Gastroesophageal sphincter (tissue), 4 donors: ENCODE data around the gene UCKL1. TPM values are rescaled to one million over a fixed set of nuclear protein-coding genes. Genes with fewer than 3 reads are reported as not detected.

Source experiments
- ATAC-seq: fragments of 150-250 bp; one replicate; pipeline ENCODE4 v1.9.1; 2016; ENCODE audit warnings: mild to moderate bottlenecking, moderate library complexity
- H3K27ac ChIP-seq, 4 donors: fragments of 200-600 bp; sonication (generic) in 3 of 4; 1 replicate in 3 of 4; 2 replicates in 1 of 4; pipeline ENCODE4 v1.5.1; 2016 to 2019
- H3K27me3 ChIP-seq: fragments of 200-600 bp; sonication (generic); one replicate; pipeline ENCODE4 v1.5.1; 2019
- H3K36me3 ChIP-seq, 2 donors: fragments of 200-600 bp; sonication (generic); one replicate each; pipeline ENCODE4 v1.5.1; 2019; ENCODE audit warnings: control low read depth in 1 of 2
- H3K4me1 ChIP-seq, 3 donors: fragments of 200-600 bp; sonication (generic); 1 replicate in 2 of 3; 2 replicates in 1 of 3; pipeline ENCODE4 v1.5.1; 2016 to 2019; ENCODE audit warnings: control low read depth in 2 of 3
- H3K4me3 ChIP-seq, 2 donors: fragments of 200-600 bp; sonication (generic); one replicate each; pipeline ENCODE4 v1.5.1; 2019; ENCODE audit warnings: mild to moderate bottlenecking in 1 of 2, moderate library complexity in 1 of 2
- H3K9me3 ChIP-seq, 3 donors: fragments of 200-600 bp; sonication (generic); one replicate each; pipeline ENCODE4 v1.5.1; 2017 to 2019; ENCODE audit warnings: control low read depth in 2 of 3
- EP300 ChIP-seq: sonication (generic); formaldehyde crosslinking; IDR thresholded peaks from one replicate; pipeline ENCODE4 v1.6.1; 2017; ENCODE audit warnings: antibody characterized with exemption, mild to moderate bottlenecking
- POLR2A ChIP-seq, 2 donors: fragments of 450-650 bp; IDR thresholded peaks; one replicate each; pipeline ENCODE4 v1.6.1; 2017; ENCODE audit warnings: antibody characterized with exemption in 2 of 2, mild to moderate bottlenecking in 2 of 2, moderate library complexity in 1 of 2
- POLR2AphosphoS5 ChIP-seq: sonication (generic); formaldehyde crosslinking; IDR thresholded peaks from one replicate; pipeline ENCODE4 v1.6.1; 2017; ENCODE audit warnings: antibody characterized with exemption
- WGBS, 2 donors: methylation state at CpG; one replicate each; pipeline ENCODE4 v1.1.5; 2018; ENCODE audit warnings: low coverage in 1 of 2; 5-methylcytosine and 5-hydroxymethylcytosine counted together
- total RNA-seq, 4 donors: library from RNA; depleted of rRNA; stranded (reverse); fragments of >200 nt; gene quantifications; one replicate each; pipeline ENCODE4 v1.1.0, GENCODE V29; 2016
- TF ChIP-seq, protein P1 (sequence below), 4 experiments: fragments of 200-600 bp in 2 of 4; fragments of 450-650 bp in 2 of 4; sonication (generic) in 1 of 4; IDR thresholded peaks; one replicate each; pipeline ENCODE4 v1.5.1; 2017 to 2019; ENCODE audit warnings: antibody characterized with exemption in 4 of 4, mild to moderate bottlenecking in 2 of 4, moderate library complexity in 2 of 4

Gene UCKL1
- total RNA-seq = 10 to 100 TPM; 19.8 to 27.7 (median 22.6) TPM

GRCh38 chr20:63955827-63956663 is at the start of gene UCKL1:
TSS of gene UCKL1 (minus strand) at chr20:63956416. CDS start at chr20:63956372, 44 bp downstream.
- no peaks in the 10 kb centered on the region for H3K27me3 ChIP-seq
- peaks cover 0 to 66% (median 48%) of the 10 kb centered on the region in 3 donors for H3K4me1 ChIP-seq
- 0% methylated on average over 13 of the region's 105 CpGs; no CpG with 5 or more reads in 1 of the 2 donors for WGBS, 2 donors
- H3K4me3 ChIP-seq = peak within 1 kb of the TSS; percentile 81 to 99
- H3K9me3 ChIP-seq = no peaks in the 10 kb centered on the region
- H3K36me3 ChIP-seq = peaks cover 0 to 27% of the 10 kb centered on the region in 2 donors
- peak; percentile 88 for ATAC-seq
- TF ChIP-seq, protein P1, sequence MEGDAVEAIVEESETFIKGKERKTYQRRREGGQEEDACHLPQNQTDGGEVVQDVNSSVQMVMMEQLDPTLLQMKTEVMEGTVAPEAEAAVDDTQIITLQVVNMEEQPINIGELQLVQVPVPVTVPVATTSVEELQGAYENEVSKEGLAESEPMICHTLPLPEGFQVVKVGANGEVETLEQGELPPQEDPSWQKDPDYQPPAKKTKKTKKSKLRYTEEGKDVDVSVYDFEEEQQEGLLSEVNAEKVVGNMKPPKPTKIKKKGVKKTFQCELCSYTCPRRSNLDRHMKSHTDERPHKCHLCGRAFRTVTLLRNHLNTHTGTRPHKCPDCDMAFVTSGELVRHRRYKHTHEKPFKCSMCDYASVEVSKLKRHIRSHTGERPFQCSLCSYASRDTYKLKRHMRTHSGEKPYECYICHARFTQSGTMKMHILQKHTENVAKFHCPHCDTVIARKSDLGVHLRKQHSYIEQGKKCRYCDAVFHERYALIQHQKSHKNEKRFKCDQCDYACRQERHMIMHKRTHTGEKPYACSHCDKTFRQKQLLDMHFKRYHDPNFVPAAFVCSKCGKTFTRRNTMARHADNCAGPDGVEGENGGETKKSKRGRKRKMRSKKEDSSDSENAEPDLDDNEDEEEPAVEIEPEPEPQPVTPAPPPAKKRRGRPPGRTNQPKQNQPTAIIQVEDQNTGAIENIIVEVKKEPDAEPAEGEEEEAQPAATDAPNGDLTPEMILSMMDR (IDR thresholded peaks at IDR 0.05) = no peak
- no peak for TF ChIP-seq EP300
- peak; percentile 42 for TF ChIP-seq POLR2AphosphoS5
- peak; percentile 82 to 84 for TF ChIP-seq POLR2A (IDR thresholded peaks at IDR 0.05)
- peak within 1 kb of the TSS; percentile 79 to 97 (median 95) for H3K27ac ChIP-seq

- WGBS, 2 donors = 76 to 91% methylated on average over 4 to 6 of the region's 6 CpGs
These were observed 49.2 kb upstream of the UCKL1 start for GRCh38 chr20:64005394-64005793.

GRCh38 chr20:64003960-64004725 is 47.9 kb upstream of the UCKL1 start:
- WGBS, 2 donors = 62 to 83% methylated on average over 3 to 4 of the region's 7 CpGs
- ATAC-seq = no peak

More at GRCh38 chr20:64005394-64005793, 49.2 kb upstream of the UCKL1 start:
- Histone ChIP-seq H3K4me1 (peaks cover 0 to 19% (median 0%) of the 10 kb centered on the region in 3 donors), H3K9me3 (no peaks in the 10 kb centered on the region), H3K36me3 (peaks cover 0 to 100% of the 10 kb centered on the region in 2 donors), H3K27me3 (no peaks in the 10 kb centered on the region), H3K4me3 (no peak overlapping the region), H3K27ac (no peak overlapping the region)
- ATAC-seq = no peak
- TF ChIP-seq POLR2A (IDR thresholded peaks at IDR 0.05) (no peak), POLR2AphosphoS5 (no peak), EP300 (no peak)
- TF ChIP-seq, protein P1 (IDR thresholded peaks at IDR 0.05) = no peak

DNA sequence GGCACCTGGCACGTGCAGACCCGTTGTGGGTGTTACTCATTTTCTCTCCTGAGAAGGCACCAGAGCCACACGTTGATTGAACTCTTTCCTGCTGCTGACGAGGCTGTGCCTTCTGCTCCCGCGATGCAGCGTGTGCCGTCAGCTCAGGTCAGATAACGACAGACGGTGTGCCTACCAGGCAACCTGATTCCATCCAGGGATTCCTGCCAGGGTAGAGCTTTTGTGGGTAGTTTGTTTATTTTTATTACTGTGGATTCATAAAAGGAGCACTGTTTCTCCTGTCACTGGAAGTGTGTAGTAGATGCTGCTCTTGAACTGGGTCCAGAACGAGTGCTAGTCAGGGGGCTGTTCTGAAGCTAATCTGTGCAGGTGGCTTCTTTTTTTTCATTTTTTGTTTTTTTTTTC is 45.4 kb upstream of the UCKL1 start:
- no peak overlapping the region for H3K4me3 ChIP-seq
- no peak for ATAC-seq

More at GRCh38 chr20:64003960-64004725, 47.9 kb upstream of the UCKL1 start:
- no peak for TF ChIP-seq POLR2A (IDR thresholded peaks at IDR 0.05)
- TF ChIP-seq, protein P1 (IDR thresholded peaks at IDR 0.05) = no peak
- TF ChIP-seq EP300 = no peak
- no peak for TF ChIP-seq POLR2AphosphoS5
- Histone ChIP-seq H3K4me3 (no peak overlapping the region), H3K9me3 (no peaks in the 10 kb centered on the region), H3K27ac (no peak overlapping the region), H3K27me3 (no peaks in the 10 kb centered on the region), H3K4me1 (peaks cover 0 to 19% (median 0%) of the 10 kb centered on the region in 3 donors), H3K36me3 (peaks cover 0 to 100% of the 10 kb centered on the region in 2 donors)

More for the DNA sequence above, 45.4 kb upstream of the UCKL1 start:
- WGBS, 2 donors = 55 to 57% methylated on average over 3 to 8 of the region's 11 CpGs
- Histone ChIP-seq H3K9me3 (no peaks in the 10 kb centered on the region), H3K27ac (no peak overlapping the region), H3K4me1 (peaks cover 0 to 15% (median 0%) of the 10 kb centered on the region in 3 donors), H3K36me3 (peaks cover 0 to 100% of the 10 kb centered on the region in 2 donors), H3K27me3 (no peaks in the 10 kb centered on the region)
- TF ChIP-seq POLR2A (IDR thresholded peaks at IDR 0.05) = no peak
- TF ChIP-seq, protein P1 (IDR thresholded peaks at IDR 0.05) = no peak
- TF ChIP-seq POLR2AphosphoS5 = no peak
